OCI-LY7 (cell line): ENCODE results near the gene CPNE1. TPM values are rescaled to one million over a fixed set of nuclear protein-coding genes. Genes with fewer than 3 reads are reported as not detected.

ENCODE experiments used
- BruUV-seq: library from RNA; stranded (reverse); fragments of 400-500 nt; replicated peaks from 2 replicates; lab custom pipeline; 2021; lab: Mats Ljungman, UMichigan
- CTCF ChIA-PET: fragments of 300-600 bp; sonication (Branson Sonifier 250); formaldehyde crosslinking; loops from one replicate; lab custom pipeline; 2022; ENCODE audit warnings: antibody characterized with exemption; ENCODE audit not compliant: unreplicated experiment; lab: Charles Lee
- POLR2A ChIA-PET: fragments of 300-600 bp; sonication (Branson Sonifier 250); formaldehyde crosslinking; loops from one replicate; lab custom pipeline; 2022; ENCODE audit warnings: antibody characterized with exemption; lab: Charles Lee
- DNase-seq: peaks from one replicate; pipeline ENCODE4 v3.0.0-alpha.2; 2015; ENCODE audit warnings: low spot score
- H2AFZ ChIP-seq: fragments of 200-600 bp; sonication (generic), shearing (Covaris generic); 2 replicates; pipeline ENCODE4 v1.6.1; 2014; ENCODE audit warnings: mild to moderate bottlenecking, antibody characterized with exemption, low read length, moderate library complexity
- H3K27ac ChIP-seq: fragments of 200-600 bp; sonication (generic); 2 replicates; pipeline ENCODE4 v1.5.1; 2014; ENCODE audit warnings: mixed run types, low read depth, mild to moderate bottlenecking, moderate library complexity, low read length, inconsistent platforms; ENCODE audit not compliant: poor library complexity, severe bottlenecking
- H3K36me3 ChIP-seq: fragments of 200-600 bp; sonication (generic); 2 replicates; pipeline ENCODE4 v1.6.1; 2014; ENCODE audit warnings: mild to moderate bottlenecking, antibody characterized with exemption, low read length, moderate library complexity, mixed read lengths; ENCODE audit not compliant: insufficient read depth
- H3K4me1 ChIP-seq: fragments of 200-600 bp; sonication (generic); 2 replicates; pipeline ENCODE4 v1.5.1; 2014; ENCODE audit warnings: mild to moderate bottlenecking, low read length; ENCODE audit not compliant: insufficient read depth, poor library complexity, severe bottlenecking
- H3K4me2 ChIP-seq: fragments of 200-600 bp; sonication (generic); 2 replicates; pipeline ENCODE4 v1.6.1; 2014; ENCODE audit warnings: mild to moderate bottlenecking, low read length
- H3K4me3 ChIP-seq: fragments of 200-600 bp; sonication (generic); 2 replicates; pipeline ENCODE4 v1.5.1; 2014; ENCODE audit warnings: mild to moderate bottlenecking, low read depth, low read length; ENCODE audit not compliant: poor library complexity, severe bottlenecking
- H3K79me2 ChIP-seq: fragments of 200-600 bp; sonication (generic); 2 replicates; pipeline ENCODE4 v1.6.1; 2016; ENCODE audit warnings: low read depth, mild to moderate bottlenecking, low read length, moderate library complexity, mixed read lengths; ENCODE audit not compliant: insufficient read depth
- H3K9me2 ChIP-seq: fragments of 200-600 bp; sonication (generic); 2 replicates; pipeline ENCODE4 v1.6.1; 2016; ENCODE audit warnings: mild to moderate bottlenecking, low read length, mixed read lengths; ENCODE audit not compliant: insufficient read depth
- H3K9me3 ChIP-seq: fragments of 200-600 bp; sonication (generic); 2 replicates; pipeline ENCODE4 v1.6.1; 2014; ENCODE audit warnings: mild to moderate bottlenecking, mixed run types, low read length, mixed read lengths
- H4K20me1 ChIP-seq: fragments of 200-600 bp; sonication (generic); 2 replicates; pipeline ENCODE4 v1.6.1; 2014; ENCODE audit warnings: mild to moderate bottlenecking, antibody characterized with exemption, low read length, moderate library complexity, mixed read lengths; ENCODE audit not compliant: insufficient read depth
- CTCF ChIP-seq: fragments of 200-600 bp; sonication (generic); conservative IDR thresholded peaks from 2 replicates; pipeline ENCODE4 v1.5.1; 2014; ENCODE audit warnings: mild to moderate bottlenecking, antibody characterized with exemption, low read length, moderate library complexity, mixed read lengths
- EZH2phosphoT487 ChIP-seq: fragments of 200-600 bp; sonication (generic); IDR thresholded peaks from 2 replicates; pipeline ENCODE4 v1.6.1; 2018; ENCODE audit warnings: low read depth, borderline replicate concordance, mild to moderate bottlenecking, mixed run types, antibody characterized with exemption, low read length, moderate library complexity, mixed read lengths
- intact Hi-C: fragments of 100-400 bp; cut with micrococcal nuclease; formaldehyde crosslinking; loops from one replicate; pipeline ENCODE4 v1.10.0; 2022; ENCODE audit not compliant: unreplicated experiment
- total RNA-seq, 2 experiments: library from RNA; depleted of rRNA in 1 of 2; stranded (reverse); fragments of >200 nt in 1 of 2; shearing (Covaris generic) in 1 of 2; gene quantifications; 2 replicates each; pipeline ENCODE4 v1.2.3, GENCODE V29; 2014 to 2022

The CPNE1 gene
- total RNA-seq, 2 experiments from 2014 or later: 83.3 to 202 TPM

GRCh38 chr20:35582131-35582530 lies 82.6 kb downstream of the CPNE1 start:
- no peaks in the 10 kb centered on the region for H4K20me1 ChIP-seq
- no peak for DNase-seq
- no TSS peak for BruUV-seq
- H3K4me1 ChIP-seq: no peaks in the 10 kb centered on the region
- H3K9me2 ChIP-seq: no peaks in the 10 kb centered on the region
- H3K4me3 ChIP-seq: no peak overlapping the region
- no peaks in the 10 kb centered on the region for H3K36me3 ChIP-seq
- H3K9me3 ChIP-seq: no peaks in the 10 kb centered on the region
- no peak overlapping the region for H2AFZ ChIP-seq
- no peak overlapping the region for H3K27ac ChIP-seq
- ChIA-PET POLR2A (interaction anchor here (0.7 kb wide), 1 partner anchor 10 kb away, joined by 3 read pairs; no protein-coding TSS in a partner anchor), CTCF (no interaction called here)
- no peaks in the 10 kb centered on the region for H3K79me2 ChIP-seq
- no peak overlapping the region for H3K4me2 ChIP-seq
- no peak for TF ChIP-seq EZH2phosphoT487
- TF ChIP-seq CTCF: no peak
- intact Hi-C loops: no loop called here

GRCh38 chr20:35579196-35579595 lies 85.5 kb downstream of the CPNE1 start:
- Histone ChIP-seq H3K79me2 (no peaks in the 10 kb centered on the region), H3K9me3 (no peaks in the 10 kb centered on the region), H2AFZ (no peak overlapping the region), H3K4me1 (no peaks in the 10 kb centered on the region), H3K4me3 (no peak overlapping the region), H3K36me3 (no peaks in the 10 kb centered on the region), H4K20me1 (no peaks in the 10 kb centered on the region), H3K9me2 (no peaks in the 10 kb centered on the region), H3K4me2 (no peak overlapping the region), H3K27ac (no peak overlapping the region)
- TF ChIP-seq EZH2phosphoT487 (no peak), CTCF (no peak)
- ChIA-PET POLR2A (interaction anchor here (0.9 to 1.1 kb wide), 2 partner anchors 15 to 17 kb away, joined by 3 to 4 read pairs; no protein-coding TSS in a partner anchor), CTCF (interaction anchor here (0.6 kb wide), 1 partner anchor 40 kb away, joined by 3 read pairs; no protein-coding TSS in a partner anchor)
- BruUV-seq: no TSS peak
- intact Hi-C loops: no loop called here
- no peak for DNase-seq

- TF ChIP-seq CTCF: no peak
- TF ChIP-seq EZH2phosphoT487: no peak
- CTCF ChIA-PET: no interaction called here
- Histone ChIP-seq H3K9me3 (no peaks in the 10 kb centered on the region), H4K20me1 (no peaks in the 10 kb centered on the region), H3K79me2 (no peaks in the 10 kb centered on the region), H2AFZ (no peak overlapping the region), H3K4me3 (no peak overlapping the region), H3K4me2 (no peak overlapping the region), H3K9me2 (no peaks in the 10 kb centered on the region), H3K4me1 (no peaks in the 10 kb centered on the region), H3K27ac (no peak overlapping the region), H3K36me3 (no peaks in the 10 kb centered on the region)
- POLR2A ChIA-PET: interaction anchor here (0.8 to 0.9 kb wide), 2 partner anchors 10 to 14 kb away, joined by 3 read pairs; no protein-coding TSS in a partner anchor
- intact Hi-C loops: no loop called here
- no peak for DNase-seq
- BruUV-seq: no TSS peak
Observed at GRCh38 chr20:35578469-35578868, 86.2 kb downstream of the CPNE1 start.
